Dendritic cell treated with granulocyte-macrophage colony-stimulating factor and Interleukin-4, amounts not matched to agents 40 ng/mL and 50 ng/mL, for 4 days (primary cell): ENCODE data around the gene P4HTM.

ENCODE experiments used
- H3K27ac Mint-ChIP-seq: one replicate; pipeline ENCODE4 v1.8.0; 2022; ENCODE audit warnings: mild to moderate bottlenecking, mixed read lengths
- H3K27me3 Mint-ChIP-seq: one replicate; pipeline ENCODE4 v1.8.0; 2022; ENCODE audit warnings: mild to moderate bottlenecking, mixed read lengths
- H3K36me3 Mint-ChIP-seq: one replicate; pipeline ENCODE4 v1.8.0; 2022; ENCODE audit warnings: low read depth, mixed read lengths
- H3K4me1 Mint-ChIP-seq: one replicate; pipeline ENCODE4 v1.8.0; 2022; ENCODE audit warnings: low read depth, mixed read lengths
- H3K4me3 Mint-ChIP-seq: one replicate; pipeline ENCODE4 v1.8.0; 2022; ENCODE audit warnings: mild to moderate bottlenecking, moderate library complexity, mixed read lengths
- H3K9me3 Mint-ChIP-seq: one replicate; pipeline ENCODE4 v1.8.0; 2022; ENCODE audit warnings: mixed read lengths
- intact Hi-C: fragments of 100-400 bp; cut with micrococcal nuclease; formaldehyde crosslinking; loops from one replicate; pipeline ENCODE4 v1.15.0; 2022

Gene P4HTM

GRCh38 chr3:49028673-49029562, 38.9 kb downstream of the P4HTM start, which contains the start of gene IMPDH2:
IMPDH2 (minus strand) TSS chr3:49029398; CDS start chr3:49029350, 48 bp downstream.
- H3K27ac Mint-ChIP-seq, result peak within 1 kb of the TSS; percentile 89
- H3K36me3 Mint-ChIP-seq, result peaks cover 83% of the 10 kb centered on the region
- H3K4me3 Mint-ChIP-seq, result peak within 1 kb of the TSS; percentile 81
- H3K27me3 Mint-ChIP-seq, result no peaks in the 10 kb centered on the region
- intact Hi-C loops, result loop anchor here (5.0 kb wide), 2 partner anchors 37 to 63 kb away; partner anchors contain the start of genes P4HTM and QRICH1
- peaks cover 53% of the 10 kb centered on the region for H3K4me1 Mint-ChIP-seq
- H3K9me3 Mint-ChIP-seq, result no peaks in the 10 kb centered on the region

GRCh38 chr3:49029563-49029884, 39.5 kb downstream of the P4HTM start:
- H3K4me3 Mint-ChIP-seq, result peak overlapping the region; percentile 81
- no peaks in the 10 kb centered on the region for H3K27me3 Mint-ChIP-seq
- peaks cover 83% of the 10 kb centered on the region for H3K36me3 Mint-ChIP-seq
- intact Hi-C loops, result loop anchor here (5.0 kb wide), 2 partner anchors 37 to 63 kb away; partner anchors contain the start of genes P4HTM and QRICH1
- H3K9me3 Mint-ChIP-seq, result no peaks in the 10 kb centered on the region
- H3K4me1 Mint-ChIP-seq, result peaks cover 47% of the 10 kb centered on the region
- peak overlapping the region; percentile 89 for H3K27ac Mint-ChIP-seq

DNA sequence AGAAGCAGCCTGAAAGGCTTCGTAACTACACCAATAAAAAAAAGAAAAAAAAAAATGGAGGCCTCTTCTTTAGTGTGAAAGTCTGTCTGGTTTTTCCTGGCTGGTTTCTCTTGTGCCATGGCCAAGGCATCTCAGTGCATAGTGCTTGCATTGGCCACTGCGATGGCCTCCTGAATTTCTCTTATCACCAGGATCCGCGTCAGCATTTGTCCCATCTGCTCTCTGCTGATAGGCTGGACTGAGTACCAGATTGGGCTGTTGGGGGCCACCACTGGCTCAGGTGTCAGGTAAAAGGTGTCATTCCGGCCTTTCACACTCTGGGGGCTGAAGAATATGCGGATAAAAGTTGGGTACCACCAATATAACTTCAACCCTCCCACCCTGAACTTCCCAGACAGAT, 40.3 kb downstream of the P4HTM start:
- H3K9me3 Mint-ChIP-seq, result no peaks in the 10 kb centered on the region

GRCh38 chr3:49032646-49033304, 42.7 kb downstream of the P4HTM start:
- no peak overlapping the region for H3K4me3 Mint-ChIP-seq
- peaks cover 31% of the 10 kb centered on the region for H3K4me1 Mint-ChIP-seq
- H3K9me3 Mint-ChIP-seq, result no peaks in the 10 kb centered on the region
- no peak overlapping the region for H3K27ac Mint-ChIP-seq
- peaks cover 82% of the 10 kb centered on the region for H3K36me3 Mint-ChIP-seq
- no peaks in the 10 kb centered on the region for H3K27me3 Mint-ChIP-seq
- intact Hi-C loops, result no loop called here

More for the DNA sequence above, 40.3 kb downstream of the P4HTM start:
- H3K27ac Mint-ChIP-seq, result peak overlapping the region; percentile 89
- intact Hi-C loops, result no loop called here
- H3K36me3 Mint-ChIP-seq, result peaks cover 83% of the 10 kb centered on the region
- peaks cover 46% of the 10 kb centered on the region for H3K4me1 Mint-ChIP-seq
- no peaks in the 10 kb centered on the region for H3K27me3 Mint-ChIP-seq
- no peak overlapping the region for H3K4me3 Mint-ChIP-seq

- Mint-ChIP-seq H3K9me3 (no peaks in the 10 kb centered on the region), H3K36me3 (peaks cover 92% of the 10 kb centered on the region), H3K4me3 (no peak overlapping the region), H3K27ac (peak overlapping the region; percentile 89), H3K27me3 (no peaks in the 10 kb centered on the region), H3K4me1 (peaks cover 12% of the 10 kb centered on the region)
- intact Hi-C loops, result no loop called here
Measured at GRCh38 chr3:49034650-49035049, 44.6 kb downstream of the P4HTM start.

DNA sequence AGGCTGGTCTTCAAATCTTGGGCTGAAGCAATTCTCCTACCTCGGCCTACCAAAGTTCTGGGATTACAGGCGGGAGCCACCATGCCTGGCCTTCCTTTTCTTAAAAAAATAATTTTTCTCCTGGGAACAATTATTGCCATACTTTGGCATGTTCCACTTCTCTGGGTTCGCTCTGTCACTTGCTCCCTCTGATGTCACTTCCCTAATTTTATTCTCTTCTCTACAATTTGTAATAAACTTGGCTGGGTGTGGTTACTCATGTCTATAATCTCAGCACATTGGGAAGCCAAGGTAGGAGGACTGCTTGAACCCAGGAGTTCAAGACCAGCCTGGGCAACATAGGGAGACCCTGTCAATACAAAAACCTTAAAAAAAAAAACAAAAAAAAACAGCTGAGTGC, 45.2 kb downstream of the P4HTM start:
- H3K4me1 Mint-ChIP-seq, result peaks cover 11% of the 10 kb centered on the region
- H3K4me3 Mint-ChIP-seq, result no peak overlapping the region
- H3K36me3 Mint-ChIP-seq, result peaks cover 93% of the 10 kb centered on the region
- H3K27ac Mint-ChIP-seq, result peak overlapping the region; percentile 89
- intact Hi-C loops, result no loop called here
- no peaks in the 10 kb centered on the region for H3K9me3 Mint-ChIP-seq
- H3K27me3 Mint-ChIP-seq, result no peaks in the 10 kb centered on the region

DNA sequence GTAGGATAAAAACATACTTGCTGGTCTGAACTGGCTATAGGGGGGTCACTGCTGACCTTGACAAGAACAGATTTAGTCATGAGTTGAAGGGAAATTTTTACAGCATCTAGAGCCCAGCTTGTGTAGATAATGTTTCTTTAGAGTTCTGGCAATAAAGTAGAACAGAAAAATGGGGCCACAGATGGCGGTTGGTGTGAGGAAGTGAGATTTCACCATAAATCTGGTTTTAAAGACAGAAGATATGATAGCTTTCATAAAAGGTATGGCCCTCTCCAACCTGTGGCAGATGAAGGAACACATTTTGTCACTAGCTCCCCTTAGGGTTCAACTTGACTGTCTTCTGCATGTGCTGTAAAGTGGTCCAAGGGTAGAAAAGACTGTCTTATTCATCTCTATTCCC, 63.5 kb downstream of the P4HTM start:
- Mint-ChIP-seq H3K4me3 (no peak overlapping the region), H3K9me3 (no peaks in the 10 kb centered on the region), H3K27me3 (no peaks in the 10 kb centered on the region), H3K36me3 (peaks cover 98% of the 10 kb centered on the region), H3K4me1 (no peaks in the 10 kb centered on the region), H3K27ac (no peak overlapping the region)
- intact Hi-C loops, result no loop called here

GRCh38 chr3:49054344-49054862, 64.4 kb downstream of the P4HTM start:
- intact Hi-C loops, result no loop called here
- no peaks in the 10 kb centered on the region for H3K27me3 Mint-ChIP-seq
- H3K36me3 Mint-ChIP-seq, result peaks cover 100% of the 10 kb centered on the region
- no peaks in the 10 kb centered on the region for H3K4me1 Mint-ChIP-seq
- H3K9me3 Mint-ChIP-seq, result no peaks in the 10 kb centered on the region
- H3K4me3 Mint-ChIP-seq, result no peak overlapping the region
- no peak overlapping the region for H3K27ac Mint-ChIP-seq
